C4-2B (cell line): ENCODE data around the gene MR1.

Experiments used
- H3K27ac ChIP-seq: fragments of 450-650 bp; 2 replicates; pipeline ENCODE4 v1.5.1; 2017
- CTCF ChIP-seq: fragments of 450-650 bp; conservative IDR thresholded peaks from 2 replicates; pipeline ENCODE4 v1.5.1; 2017; ENCODE audit warnings: mild to moderate bottlenecking
- ZFX ChIP-seq: fragments of 450-650 bp; IDR thresholded peaks from 2 replicates; pipeline ENCODE4 v1.6.1; 2017

Gene MR1

GRCh38 chr1:181033799-181034451, at the start of gene MR1:
Gene MR1 (plus strand): TSS chr1:181033983. CDS start chr1:181034008, 25 bp downstream.
- peak within 1 kb of the TSS; percentile 44 for H3K27ac ChIP-seq
- TF ChIP-seq ZFX, result no peak
- no peak for TF ChIP-seq CTCF

- H3K27ac ChIP-seq, result no peak overlapping the region
- TF ChIP-seq ZFX (no peak), CTCF (no peak)
These were observed 45.5 kb upstream of the MR1 start for GRCh38 chr1:180988253-180988752.

- TF ChIP-seq ZFX, result no peak
- TF ChIP-seq CTCF, result peak; percentile 14; the same call in 1 of the 2 replicates
These were observed 39.5 kb upstream of the MR1 start for GRCh38 chr1:180994262-180994661.

GRCh38 chr1:180997843-180998504, 35.8 kb upstream of the MR1 start:
- TF ChIP-seq ZFX, result no peak
- no peak for TF ChIP-seq CTCF
- H3K27ac ChIP-seq, result no peak overlapping the region

More at GRCh38 chr1:180994262-180994661, 39.5 kb upstream of the MR1 start:
- no peak overlapping the region for H3K27ac ChIP-seq

GRCh38 chr1:181001091-181001780, 32.5 kb upstream of the MR1 start:
- H3K27ac ChIP-seq, result no peak overlapping the region
- no peak for TF ChIP-seq ZFX
- no peak for TF ChIP-seq CTCF

- TF ChIP-seq CTCF (no peak), ZFX (no peak)
- no peak overlapping the region for H3K27ac ChIP-seq
These were observed 31.1 kb upstream of the MR1 start for GRCh38 chr1:181002582-181003172.
